Ecto neural progenitor cell (in vitro differentiated cells): ENCODE measurements around the gene MYZAP.

ENCODE experiments used
- DNase-seq: peaks from one replicate; pipeline ENCODE4 v3.0.0-alpha.2; 2018; ENCODE audit warnings: low spot score

Gene MYZAP

GRCh38 chr15:57698991-57699390, 107.3 kb downstream of the MYZAP start:
- no peak for DNase-seq

GRCh38 chr15:57703387-57703786, 111.7 kb downstream of the MYZAP start:
- no peak for DNase-seq

- DNase-seq: no peak
Measured at GRCh38 chr15:57704441-57704840, 112.7 kb downstream of the MYZAP start.

- DNase-seq: no peak
Measured at GRCh38 chr15:57705746-57706404, 114.2 kb downstream of the MYZAP start.

GRCh38 chr15:57706405-57707209, 114.9 kb downstream of the MYZAP start, which contains the start of gene POLR2M:
Gene POLR2M, plus strand, starts transcription at chr15:57706714. Its CDS starts 129 bp downstream, at chr15:57706843.
- DNase-seq: peak; percentile 82

- DNase-seq: no peak
Measured at GRCh38 chr15:57708047-57708446, 116.3 kb downstream of the MYZAP start.

- no peak for DNase-seq
Measured at GRCh38 chr15:57718309-57718708, 126.6 kb downstream of the MYZAP start.

- DNase-seq: no peak
Measured at GRCh38 chr15:57720867-57721266, 129.2 kb downstream of the MYZAP start.

GRCh38 chr15:57726411-57726810, 134.7 kb downstream of the MYZAP start:
- DNase-seq: no peak

GRCh38 chr15:57727031-57727430, 135.3 kb downstream of the MYZAP start:
- no peak for DNase-seq

- DNase-seq: no peak
Measured at GRCh38 chr15:57728436-57728835, 136.7 kb downstream of the MYZAP start.

GRCh38 chr15:57730876-57731275, 139.2 kb downstream of the MYZAP start:
- no peak for DNase-seq

- DNase-seq: no peak
Measured at GRCh38 chr15:57731530-57732103, 139.9 kb downstream of the MYZAP start.

GRCh38 chr15:57732526-57733331, 141.0 kb downstream of the MYZAP start:
- DNase-seq: no peak

GRCh38 chr15:57734860-57735259, 143.2 kb downstream of the MYZAP start:
- DNase-seq: no peak
